ENCODE results near the gene STPG3. TPM values are rescaled to one million over a fixed set of nuclear protein-coding genes. Genes with fewer than 3 reads are reported as not detected.

Gene STPG3
- total and polyA plus RNA-seq, 9 of the 15 experiments (the other 6 are each of a cell fraction or from before 2014, with no cell fraction given) = not detected

DNA sequence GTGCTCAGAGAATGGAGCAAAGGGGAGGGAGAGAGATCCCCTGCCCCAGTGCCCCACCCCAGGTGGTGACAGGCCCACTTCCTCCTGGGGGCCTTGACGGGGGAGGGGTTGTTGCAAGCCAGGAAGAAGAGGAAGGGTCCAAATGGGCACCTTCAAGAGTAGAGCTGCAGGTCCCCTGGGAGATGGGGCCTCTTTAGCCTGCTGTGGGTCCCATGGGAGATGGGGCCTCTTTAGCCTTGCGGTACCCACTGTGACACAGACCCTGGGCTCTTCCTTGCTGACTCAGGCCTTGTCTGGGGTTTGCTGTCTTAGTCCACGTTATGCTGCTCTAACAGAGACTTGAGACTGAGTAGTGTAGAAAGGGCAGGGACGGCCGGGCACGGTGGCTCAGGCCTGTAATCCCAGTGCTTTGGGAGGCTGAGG is 16.9 kb downstream of the STPG3 start:
- Histone ChIP-seq H3K4me3 (no peak overlapping the region), H3K36me3 (ENCODE audit: control insufficient read depth, insufficient read depth, low read length) (peaks cover 80% of the 10 kb centered on the region), H3K4me2 (ENCODE audit: insufficient read depth, low read length) (no peak overlapping the region; the same call in 1 of the 2 replicates), H3K27me3 (ENCODE audit: control insufficient read depth in 2 of 2, insufficient read depth in 2 of 2, low read length in 2 of 2) (no peaks in the 10 kb centered on the region), H3K79me2 (ENCODE audit: control insufficient read depth, insufficient read depth, low read length) (peaks cover 10% of the 10 kb centered on the region; the same call in 2 of the 3 replicates), H2AFZ (ENCODE audit: low read depth, low read length) (no peak overlapping the region), H3K9me3 (replicated peaks; ENCODE audit: control insufficient read depth, insufficient read depth, low read depth, low read length) (no peaks in the 10 kb centered on the region), H3K9ac (ENCODE audit: insufficient read depth in 1 of 2, low read depth in 2 of 2, low read length in 2 of 2) (peak overlapping the region in 1 of 2 experiments; percentile 53; a peak in 1 of 4 replicates), H3K4me1 (replicated peaks in 1 of 2; ENCODE audit: control insufficient read depth in 2 of 2, insufficient read depth in 2 of 2, low read length in 2 of 2) (peaks cover 20 to 66% of the 10 kb centered on the region in 2 experiments), H3K9me1 (ENCODE audit: control insufficient read depth, insufficient read depth, low read length) (no peaks in the 10 kb centered on the region), H4K20me1 (replicated peaks; ENCODE audit: control insufficient read depth, insufficient read depth, low read length) (no peaks in the 10 kb centered on the region), H3K27ac (ENCODE audit: extremely low read depth, low read depth, low read length) (peak overlapping the region; percentile 71; the same call in 2 of the 3 replicates)
- DNase-seq (ENCODE audit: extremely low read depth in 1 of 4, low spot score in 3 of 4) (peak in 1 of 4 experiments; percentile 42), ATAC-seq (peak; percentile 70), FAIRE-seq (no peak)
- 70% methylated on average over 4 of the region's 6 CpGs for WGBS (ENCODE audit: insufficient coverage, low coverage, missing lambda C conversion rate)
- TF ChIP-seq KLF1 (tag; IDR thresholded peaks at IDR 0.05) (no peak), NCOA2 (IDR thresholded peaks at IDR 0.05; ENCODE audit: partially characterized antibody in 2 of 2) (no peak), ZBTB7A (IDR thresholded peaks at IDR 0.05; ENCODE audit: borderline replicate concordance, control insufficient read depth, low read depth, low read length) (peak; percentile 52; the same call in 1 of the 2 replicates), MAFK (IDR thresholded peaks at IDR 0.05; ENCODE audit: low read length) (peak; percentile 37; the same call in 1 of the 2 replicates), SPI1 (IDR thresholded peaks at IDR 0.05; ENCODE audit: borderline replicate concordance, low read depth, low read length) (peak; percentile 50; the same call in 1 of the 2 replicates)
- intact Hi-C loops (cut with micrococcal nuclease) = no loop called here
- no TSS peak for BruUV-seq (replicated peaks)
- in situ Hi-C loops (cut with MboI) = no loop called here
- ChIA-PET POLR2A (interaction anchor here (0.5 to 4.2 kb wide), 5 partner anchors 9 to 34 kb away, joined by 3 to 23 read pairs (median 4); partner anchors contain the start of genes NRARP, TOR4A and TUBB4B), CTCF (ENCODE audit: low intra/inter-chr PET ratio) (no interaction called here)
